ENCODE measurements around the gene MRPL23. TPM values are rescaled to one million over a fixed set of nuclear protein-coding genes. Genes with fewer than 3 reads are reported as not detected.

The MRPL23 gene
- total RNA-seq, 2 experiments from 2014 or later, result 134 to 145 TPM

- TF ChIP-seq, protein P1, sequence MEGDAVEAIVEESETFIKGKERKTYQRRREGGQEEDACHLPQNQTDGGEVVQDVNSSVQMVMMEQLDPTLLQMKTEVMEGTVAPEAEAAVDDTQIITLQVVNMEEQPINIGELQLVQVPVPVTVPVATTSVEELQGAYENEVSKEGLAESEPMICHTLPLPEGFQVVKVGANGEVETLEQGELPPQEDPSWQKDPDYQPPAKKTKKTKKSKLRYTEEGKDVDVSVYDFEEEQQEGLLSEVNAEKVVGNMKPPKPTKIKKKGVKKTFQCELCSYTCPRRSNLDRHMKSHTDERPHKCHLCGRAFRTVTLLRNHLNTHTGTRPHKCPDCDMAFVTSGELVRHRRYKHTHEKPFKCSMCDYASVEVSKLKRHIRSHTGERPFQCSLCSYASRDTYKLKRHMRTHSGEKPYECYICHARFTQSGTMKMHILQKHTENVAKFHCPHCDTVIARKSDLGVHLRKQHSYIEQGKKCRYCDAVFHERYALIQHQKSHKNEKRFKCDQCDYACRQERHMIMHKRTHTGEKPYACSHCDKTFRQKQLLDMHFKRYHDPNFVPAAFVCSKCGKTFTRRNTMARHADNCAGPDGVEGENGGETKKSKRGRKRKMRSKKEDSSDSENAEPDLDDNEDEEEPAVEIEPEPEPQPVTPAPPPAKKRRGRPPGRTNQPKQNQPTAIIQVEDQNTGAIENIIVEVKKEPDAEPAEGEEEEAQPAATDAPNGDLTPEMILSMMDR (IDR thresholded peaks at IDR 0.05), result no peak
- Mint-ChIP-seq H3K27ac (no peak overlapping the region), H3K27me3 (peaks cover 3% of the 10 kb centered on the region), H3K4me3 (no peak overlapping the region), H3K36me3 (ENCODE audit: low read depth) (no peaks in the 10 kb centered on the region), H3K9me3 (no peaks in the 10 kb centered on the region), H3K4me1 (ENCODE audit: low read depth) (no peaks in the 10 kb centered on the region)
- ChIA-PET CTCF (interaction anchor here (0.8 to 2.7 kb wide), 7 partner anchors 9 to 245 kb away, joined by 3 to 12 read pairs (median 3); no protein-coding TSS in a partner anchor), POLR2A (no interaction called here)
- DNase-seq (no peak), ATAC-seq (no peak)
- intact Hi-C loops (cut with micrococcal nuclease), result no loop called here
Observed at GRCh38 chr11:1906611-1907423, 40.3 kb upstream of the MRPL23 start.

DNA sequence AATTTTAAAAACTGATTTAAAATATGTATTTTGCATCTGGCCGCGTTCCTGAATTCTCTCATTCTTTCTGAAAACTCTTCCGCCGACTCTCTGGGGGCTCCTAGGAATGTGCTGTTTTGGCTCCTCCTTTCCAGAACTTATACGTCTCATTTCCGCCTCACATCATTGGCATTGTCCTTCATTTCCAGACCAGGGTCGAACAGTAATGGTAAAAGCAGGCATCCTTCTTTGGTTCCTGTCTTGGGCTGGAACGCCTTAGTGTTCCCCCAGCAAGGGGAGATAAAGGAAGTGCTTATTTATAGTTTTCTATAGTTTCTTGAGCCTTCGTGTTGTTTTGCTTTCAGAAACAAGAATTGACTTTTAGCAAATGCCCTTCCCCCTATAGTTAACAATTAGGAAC lies 38.5 kb upstream of the MRPL23 start:
- no peak for ATAC-seq
- Mint-ChIP-seq H3K9me3 (no peaks in the 10 kb centered on the region), H3K36me3 (ENCODE audit: low read depth) (no peaks in the 10 kb centered on the region), H3K4me3 (no peak overlapping the region), H3K27me3 (peaks cover 2% of the 10 kb centered on the region), H3K27ac (no peak overlapping the region), H3K4me1 (ENCODE audit: low read depth) (no peaks in the 10 kb centered on the region)
- ChIA-PET POLR2A (interaction anchor here (1.0 kb wide), 1 partner anchor 39 kb away, joined by 3 read pairs; no protein-coding TSS in a partner anchor), CTCF (interaction anchor here (1.0 to 1.3 kb wide), 2 partner anchors 59 to 215 kb away, joined by 3 read pairs; no protein-coding TSS in a partner anchor)
- TF ChIP-seq, protein P1 (IDR thresholded peaks at IDR 0.05), result no peak
- intact Hi-C loops (cut with micrococcal nuclease), result no loop called here
- DNase-seq, result no peak

DNA sequence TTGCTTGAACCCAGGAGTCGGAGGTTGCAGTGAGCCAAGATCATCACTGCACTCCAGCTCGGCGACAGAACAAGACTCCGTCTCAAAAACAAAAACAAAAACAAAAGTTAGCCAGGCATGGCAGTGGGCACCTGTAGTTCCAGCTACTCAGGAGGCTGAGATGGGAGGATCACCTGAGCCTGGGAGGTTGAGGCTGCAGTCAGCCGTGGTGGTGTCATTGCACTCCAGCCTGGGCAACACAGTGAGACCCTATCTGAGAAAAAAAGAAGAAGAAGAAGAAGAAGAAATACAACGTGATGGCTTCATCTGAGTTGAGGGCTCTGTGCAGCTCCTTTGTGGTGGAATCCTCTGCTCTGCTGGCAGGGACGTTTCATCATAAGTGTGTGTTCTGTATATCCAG lies 37.6 kb upstream of the MRPL23 start:
- intact Hi-C loops (cut with micrococcal nuclease), result no loop called here
- CTCF ChIA-PET, result interaction anchor here (1.3 kb wide), 1 partner anchor 58 kb away, joined by 3 read pairs; no protein-coding TSS in a partner anchor
- TF ChIP-seq, protein P1 (IDR thresholded peaks at IDR 0.05), result no peak
- no peak for ATAC-seq
- Mint-ChIP-seq H3K27ac (no peak overlapping the region), H3K4me3 (no peak overlapping the region), H3K9me3 (no peaks in the 10 kb centered on the region), H3K36me3 (ENCODE audit: low read depth) (no peaks in the 10 kb centered on the region), H3K4me1 (ENCODE audit: low read depth) (peaks cover 2% of the 10 kb centered on the region), H3K27me3 (peaks cover 3% of the 10 kb centered on the region)
- POLR2A ChIA-PET, result no interaction called here
- no peak for DNase-seq

GRCh38 chr11:1912289-1912878 lies 34.7 kb upstream of the MRPL23 start:
- CTCF ChIA-PET, result interaction anchor here (0.7 kb wide), 1 partner anchor 61 kb away, joined by 3 read pairs; no protein-coding TSS in a partner anchor
- Mint-ChIP-seq H3K9me3 (peaks cover 1% of the 10 kb centered on the region), H3K27ac (no peak overlapping the region), H3K27me3 (peaks cover 6% of the 10 kb centered on the region), H3K4me3 (no peak overlapping the region), H3K36me3 (ENCODE audit: low read depth) (no peaks in the 10 kb centered on the region), H3K4me1 (ENCODE audit: low read depth) (peaks cover 17% of the 10 kb centered on the region)
- ATAC-seq (no peak), DNase-seq (no peak)
- TF ChIP-seq, protein P1 (IDR thresholded peaks at IDR 0.05), result no peak
- intact Hi-C loops (cut with micrococcal nuclease), result no loop called here
- POLR2A ChIA-PET, result no interaction called here
